HG03175 (cell line): ENCODE data around the gene FRMD4A.
"Not testable (repeated sequence)": the region's sequence is repeated elsewhere in the genome, so short reads cannot be mapped to it uniquely, and the experiment has no call there.

Experiments used
- ATAC-seq: cut with Tn5 transposase; IDR thresholded peaks from one replicate; pipeline ENCODE4 v1.9.1; 2021; ENCODE audit warnings: mild to moderate bottlenecking, moderate library complexity; ENCODE audit not compliant: unreplicated experiment

The FRMD4A gene

GRCh38 chr10:13961097-13961496, 369.6 kb downstream of the FRMD4A start:
- no peak for ATAC-seq

- no peak for ATAC-seq
These were observed 370.1 kb downstream of the FRMD4A start for GRCh38 chr10:13960603-13961002.

- no peak for ATAC-seq
These were observed 371.0 kb downstream of the FRMD4A start for GRCh38 chr10:13959443-13960359.

- no peak for ATAC-seq
These were observed 372.9 kb downstream of the FRMD4A start for GRCh38 chr10:13957856-13958255.

- no peak for ATAC-seq
These were observed 373.9 kb downstream of the FRMD4A start for GRCh38 chr10:13956826-13957225.

GRCh38 chr10:13955409-13956068, 375.2 kb downstream of the FRMD4A start:
- ATAC-seq, result no peak

GRCh38 chr10:13954195-13954594, 376.5 kb downstream of the FRMD4A start:
- not testable (repeated sequence) for ATAC-seq

- ATAC-seq, result no peak
These were observed 377.4 kb downstream of the FRMD4A start for GRCh38 chr10:13953371-13953770.

GRCh38 chr10:13950543-13950939, 380.2 kb downstream of the FRMD4A start:
- no peak for ATAC-seq

GRCh38 chr10:13949844-13950542, 380.7 kb downstream of the FRMD4A start:
- ATAC-seq, result no peak

- ATAC-seq, result no peak
These were observed 384.6 kb downstream of the FRMD4A start for GRCh38 chr10:13946209-13946460.

GRCh38 chr10:13945390-13946208, 385.1 kb downstream of the FRMD4A start:
- ATAC-seq, result no peak

- no peak for ATAC-seq
These were observed 385.9 kb downstream of the FRMD4A start for GRCh38 chr10:13944823-13945222.

GRCh38 chr10:13943735-13944398, 386.9 kb downstream of the FRMD4A start:
- no peak for ATAC-seq

- no peak for ATAC-seq
These were observed 388.7 kb downstream of the FRMD4A start for GRCh38 chr10:13942035-13942434.

- ATAC-seq, result no peak
These were observed 391.3 kb downstream of the FRMD4A start for GRCh38 chr10:13939391-13939790.

GRCh38 chr10:13938950-13939349, 391.8 kb downstream of the FRMD4A start:
- no peak for ATAC-seq

- no peak for ATAC-seq
These were observed 393.9 kb downstream of the FRMD4A start for GRCh38 chr10:13936826-13937225.

GRCh38 chr10:13930120-13930519, 400.6 kb downstream of the FRMD4A start:
- no peak for ATAC-seq

GRCh38 chr10:13928451-13928850, 402.3 kb downstream of the FRMD4A start:
- no peak for ATAC-seq
